LNCaP clone FGC (cell line): ENCODE measurements around the gene EDAR.
A peak's percentile ranks its signal among the peaks of the same experiment; 100 is the strongest.

ENCODE experiments used
- DNase-seq: peaks from one replicate; pipeline ENCODE4 v3.0.0-alpha.2; 2011; ENCODE audit warnings: low read depth
- H3K4me3 ChIP-seq: 2 replicates; pipeline ENCODE4 v1.5.1; 2011; ENCODE audit warnings: mild to moderate bottlenecking, low read depth, low read length, control low read depth
- CTCF ChIP-seq: IDR thresholded peaks from 2 replicates; pipeline ENCODE4 v1.5.1; 2012; ENCODE audit warnings: mild to moderate bottlenecking; ENCODE audit not compliant: control insufficient read depth, insufficient read depth; ENCODE audit errors: extremely low read depth

Gene EDAR

GRCh38 chr2:108893277-108893676 lies 95.7 kb downstream of the EDAR start:
- TF ChIP-seq CTCF, result no peak
- no peak overlapping the region for H3K4me3 ChIP-seq
- peak; percentile 17 for DNase-seq

- TF ChIP-seq CTCF, result no peak
- no peak for DNase-seq
- H3K4me3 ChIP-seq, result no peak overlapping the region
These were observed 99.1 kb downstream of the EDAR start for GRCh38 chr2:108889907-108890306.

- TF ChIP-seq CTCF, result no peak
- H3K4me3 ChIP-seq, result no peak overlapping the region
- no peak for DNase-seq
These were observed 104.4 kb downstream of the EDAR start for GRCh38 chr2:108884619-108885018.

GRCh38 chr2:108878276-108878675 lies 110.7 kb downstream of the EDAR start:
- H3K4me3 ChIP-seq, result no peak overlapping the region
- no peak for DNase-seq
- TF ChIP-seq CTCF, result no peak

GRCh38 chr2:108877506-108877905 lies 111.5 kb downstream of the EDAR start:
- DNase-seq, result no peak
- TF ChIP-seq CTCF, result no peak
- no peak overlapping the region for H3K4me3 ChIP-seq

- DNase-seq, result no peak
- no peak overlapping the region for H3K4me3 ChIP-seq
- no peak for TF ChIP-seq CTCF
These were observed 118.9 kb downstream of the EDAR start for GRCh38 chr2:108870069-108870644.

- no peak for DNase-seq
- no peak overlapping the region for H3K4me3 ChIP-seq
- TF ChIP-seq CTCF, result no peak
These were observed 119.5 kb downstream of the EDAR start for GRCh38 chr2:108869542-108869941.
